Subcutaneous abdominal adipose tissue (tissue), 5 donors: ENCODE results near the gene GIGYF2.

Experiments used
- H3K27ac ChIP-seq: one replicate; pipeline ENCODE4 v1.7.0; 2013; ENCODE audit warnings: low read depth, mild to moderate bottlenecking, inconsistent platforms, low read length, moderate library complexity
- H3K27me3 ChIP-seq, 5 donors: one replicate each; pipeline ENCODE4 v1.7.0; 2013; ENCODE audit warnings: low read length in 5 of 5, inconsistent platforms in 1 of 5; ENCODE audit not compliant: control insufficient read depth in 5 of 5, insufficient read depth in 4 of 5
- H3K36me3 ChIP-seq, 5 donors: one replicate each; pipeline ENCODE4 v1.7.0; 2013; ENCODE audit warnings: low read length in 5 of 5; ENCODE audit not compliant: control insufficient read depth in 5 of 5, insufficient read depth in 5 of 5
- H3K4me1 ChIP-seq, 5 donors: one replicate each; pipeline ENCODE4 v1.7.0; 2013; ENCODE audit warnings: low read length in 5 of 5, mild to moderate bottlenecking in 3 of 5, moderate library complexity in 1 of 5; ENCODE audit not compliant: control insufficient read depth in 5 of 5, insufficient read depth in 5 of 5
- H3K4me3 ChIP-seq, 5 donors: one replicate each; pipeline ENCODE4 v1.7.0; 2013; ENCODE audit warnings: low read length in 5 of 5, low read depth in 1 of 5
- H3K9ac ChIP-seq, 5 donors: one replicate each; pipeline ENCODE4 v1.7.0; 2013; ENCODE audit warnings: low read length in 5 of 5, mild to moderate bottlenecking in 4 of 5, moderate library complexity in 3 of 5
- H3K9me3 ChIP-seq, 5 donors: one replicate each; pipeline ENCODE4 v1.7.0; 2013; ENCODE audit warnings: low read length in 5 of 5; ENCODE audit not compliant: control insufficient read depth in 5 of 5
- donor health status: healthy.
- donor health status: healthy.
- donor health status: healthy.
- donor health status: healthy.
- donor health status: healthy.

GIGYF2 gene

DNA sequence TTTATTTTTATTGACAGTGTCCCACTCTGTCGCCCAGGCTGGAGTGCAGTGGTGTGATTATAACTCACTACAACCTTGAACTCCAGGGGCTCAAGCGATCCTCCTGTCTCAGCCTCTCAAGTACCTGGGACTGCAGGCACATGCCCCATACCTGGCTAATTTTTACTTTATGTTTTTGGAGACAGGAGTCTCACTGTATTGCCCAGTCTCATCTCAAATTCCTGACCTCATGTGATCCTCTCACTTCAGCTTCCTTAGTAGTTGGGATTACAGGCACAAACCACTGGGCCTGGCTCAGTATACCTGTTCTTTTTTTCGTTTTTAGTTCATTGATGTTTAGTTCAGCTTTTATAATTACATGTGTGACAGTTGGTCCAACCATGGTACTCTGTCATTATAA lies 132.9 kb downstream of the GIGYF2 start:
- Histone ChIP-seq H3K27me3 (no peaks in the 10 kb centered on the region), H3K9ac (no peak overlapping the region), H3K4me1 (no peaks in the 10 kb centered on the region), H3K36me3 (peaks cover 43 to 71% (median 61%) of the 10 kb centered on the region in 5 donors), H3K27ac (no peak overlapping the region), H3K9me3 (no peaks in the 10 kb centered on the region), H3K4me3 (no peak overlapping the region)

- Histone ChIP-seq H3K27ac (no peak overlapping the region), H3K4me1 (no peaks in the 10 kb centered on the region), H3K4me3 (no peak overlapping the region), H3K9ac (peak overlapping the region in 1 of 5 donors; percentile 25), H3K36me3 (peaks cover 42 to 74% (median 58%) of the 10 kb centered on the region in 5 donors), H3K9me3 (no peaks in the 10 kb centered on the region), H3K27me3 (no peaks in the 10 kb centered on the region)
Observed at GRCh38 chr2:232831496-232831895, 134.4 kb downstream of the GIGYF2 start.

- H3K9me3 ChIP-seq, result no peaks in the 10 kb centered on the region
- H3K36me3 ChIP-seq, result peaks cover 44 to 79% (median 66%) of the 10 kb centered on the region in 5 donors
- no peak overlapping the region for H3K4me3 ChIP-seq
- no peaks in the 10 kb centered on the region for H3K27me3 ChIP-seq
- H3K4me1 ChIP-seq, result peaks cover 0 to 7% (median 0%) of the 10 kb centered on the region in 5 donors
- no peak overlapping the region for H3K9ac ChIP-seq
- H3K27ac ChIP-seq, result no peak overlapping the region
Observed at GRCh38 chr2:232833830-232834229, 136.7 kb downstream of the GIGYF2 start.

DNA sequence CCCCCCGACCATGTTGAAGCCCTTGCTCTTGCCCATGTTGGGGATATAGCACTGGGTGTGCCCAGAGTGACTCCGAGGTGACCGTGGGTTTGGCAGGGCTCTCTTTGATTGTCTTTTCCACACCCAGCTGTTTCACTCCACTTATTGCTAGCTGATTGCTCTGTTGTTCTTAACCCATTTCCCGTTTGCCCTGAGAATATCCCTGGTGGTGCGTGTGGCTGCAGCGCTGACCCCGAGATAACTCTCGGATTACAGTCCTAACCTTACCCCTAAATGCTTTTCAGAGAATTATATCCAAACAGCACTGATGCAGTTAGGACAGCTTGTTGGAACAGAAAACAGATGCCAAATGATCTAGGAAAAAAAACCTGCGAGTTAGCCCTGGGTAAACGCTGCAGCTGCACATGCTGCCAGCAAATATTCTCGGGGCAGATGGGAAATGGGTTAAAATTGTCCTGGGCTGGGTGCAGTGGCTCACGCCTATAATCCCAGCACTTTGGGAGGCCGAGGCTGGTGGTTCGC lies 138.6 kb downstream of the GIGYF2 start:
- no peaks in the 10 kb centered on the region for H3K27me3 ChIP-seq
- no peak overlapping the region for H3K4me3 ChIP-seq
- H3K9me3 ChIP-seq, result no peaks in the 10 kb centered on the region
- no peak overlapping the region for H3K27ac ChIP-seq
- H3K36me3 ChIP-seq, result peaks cover 56 to 74% (median 65%) of the 10 kb centered on the region in 5 donors
- peaks cover 0 to 17% (median 6%) of the 10 kb centered on the region in 5 donors for H3K4me1 ChIP-seq
- H3K9ac ChIP-seq, result no peak overlapping the region

- H3K9me3 ChIP-seq, result no peaks in the 10 kb centered on the region
- no peak overlapping the region for H3K4me3 ChIP-seq
- peaks cover 50 to 72% (median 63%) of the 10 kb centered on the region in 5 donors for H3K36me3 ChIP-seq
- H3K4me1 ChIP-seq, result peaks cover 0 to 17% (median 6%) of the 10 kb centered on the region in 5 donors
- no peak overlapping the region for H3K27ac ChIP-seq
- no peaks in the 10 kb centered on the region for H3K27me3 ChIP-seq
- H3K9ac ChIP-seq, result no peak overlapping the region
Observed at GRCh38 chr2:232836934-232837333, 139.8 kb downstream of the GIGYF2 start.

DNA sequence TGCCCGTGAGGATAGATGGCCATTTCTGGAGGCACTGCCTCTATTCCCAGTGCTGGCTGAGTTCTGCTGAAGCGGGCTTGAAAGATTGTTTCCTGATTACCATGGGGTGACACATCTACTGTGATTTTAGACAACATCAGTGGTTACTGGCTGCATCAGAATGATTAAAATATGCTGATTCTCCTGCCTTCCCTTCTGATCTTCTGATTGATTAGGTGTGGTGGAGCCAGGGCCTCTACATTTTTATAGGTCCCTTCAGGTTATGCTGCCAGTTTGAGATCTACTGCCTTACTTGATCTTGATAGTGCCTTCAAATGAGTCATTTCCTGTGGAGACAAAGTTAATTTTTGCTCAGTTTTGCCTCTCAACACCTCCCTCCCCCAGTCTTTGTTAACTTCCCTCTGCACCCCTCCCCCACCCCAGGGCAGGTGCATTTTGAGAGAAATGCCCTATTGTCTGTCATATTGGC lies 141.3 kb downstream of the GIGYF2 start:
- H3K36me3 ChIP-seq, result peaks cover 45 to 67% (median 58%) of the 10 kb centered on the region in 5 donors
- H3K9ac ChIP-seq, result no peak overlapping the region
- no peak overlapping the region for H3K27ac ChIP-seq

DNA sequence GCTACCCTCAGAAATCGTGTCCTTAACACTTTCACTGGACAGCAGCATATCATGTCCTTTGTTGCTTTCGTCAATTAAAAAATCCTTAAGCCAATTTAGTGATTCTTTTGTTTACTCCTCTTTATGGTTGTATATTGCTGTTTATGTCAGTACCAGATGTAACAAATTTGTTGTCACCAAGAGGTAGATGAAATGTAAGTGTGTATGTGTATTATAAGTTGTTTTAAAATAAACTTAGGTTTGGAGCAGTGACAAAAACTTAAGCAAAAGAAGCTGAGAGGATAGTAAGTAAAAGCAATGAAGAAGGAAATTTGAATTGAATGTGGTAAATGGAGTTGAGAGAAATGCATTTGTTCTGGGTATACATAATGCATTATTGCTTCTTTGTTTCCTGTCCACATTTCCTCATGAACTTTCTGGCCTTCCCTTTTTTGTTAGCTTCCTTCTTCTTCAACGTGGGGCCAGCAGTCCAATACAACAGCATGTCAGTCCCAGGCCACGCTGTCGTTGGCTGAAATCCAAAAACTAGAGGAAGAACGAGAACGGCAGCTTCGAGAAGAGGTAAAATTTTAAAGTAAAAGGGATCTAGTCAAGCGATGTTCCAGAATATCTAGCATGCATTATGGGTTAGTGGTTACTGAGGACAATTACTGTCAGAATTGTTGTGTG lies 142.4 kb downstream of the GIGYF2 start:
- Histone ChIP-seq H3K4me3 (no peak overlapping the region), H3K9me3 (no peaks in the 10 kb centered on the region), H3K9ac (no peak overlapping the region), H3K4me1 (peaks cover 0 to 17% (median 6%) of the 10 kb centered on the region in 5 donors), H3K27me3 (no peaks in the 10 kb centered on the region), H3K27ac (no peak overlapping the region), H3K36me3 (peaks cover 41 to 66% (median 57%) of the 10 kb centered on the region in 5 donors)

More for the DNA sequence above, 141.3 kb downstream of the GIGYF2 start:
- no peak overlapping the region for H3K4me3 ChIP-seq
- H3K27me3 ChIP-seq, result no peaks in the 10 kb centered on the region
- peaks cover 0 to 17% (median 6%) of the 10 kb centered on the region in 5 donors for H3K4me1 ChIP-seq
- H3K9me3 ChIP-seq, result no peaks in the 10 kb centered on the region

DNA sequence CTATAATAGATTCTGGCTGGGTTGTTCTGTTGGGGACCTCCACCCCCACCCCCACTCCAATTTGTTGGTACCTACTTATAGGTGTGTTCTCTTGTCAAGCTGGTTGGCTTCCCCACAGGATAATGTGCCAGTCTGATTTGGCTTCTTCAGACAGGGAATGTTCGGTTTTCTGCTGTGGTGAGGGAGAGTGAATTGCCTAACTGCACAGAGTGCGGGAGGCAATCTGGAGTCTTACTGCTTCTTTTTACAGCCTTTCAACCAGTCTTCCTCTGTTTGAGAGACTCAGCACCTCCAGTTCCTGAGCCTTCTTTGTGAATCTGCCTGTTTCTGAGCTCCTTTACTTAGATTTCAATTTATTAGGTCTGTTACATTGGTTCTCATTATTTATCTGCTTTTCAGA lies 145.6 kb downstream of the GIGYF2 start:
- Histone ChIP-seq H3K27ac (no peak overlapping the region), H3K27me3 (no peaks in the 10 kb centered on the region), H3K36me3 (peaks cover 59 to 76% (median 65%) of the 10 kb centered on the region in 5 donors), H3K9me3 (no peaks in the 10 kb centered on the region), H3K4me3 (no peak overlapping the region), H3K9ac (peak overlapping the region in 2 of 5 donors; percentile 13 to 19), H3K4me1 (peaks cover 0 to 17% (median 6%) of the 10 kb centered on the region in 5 donors)

DNA sequence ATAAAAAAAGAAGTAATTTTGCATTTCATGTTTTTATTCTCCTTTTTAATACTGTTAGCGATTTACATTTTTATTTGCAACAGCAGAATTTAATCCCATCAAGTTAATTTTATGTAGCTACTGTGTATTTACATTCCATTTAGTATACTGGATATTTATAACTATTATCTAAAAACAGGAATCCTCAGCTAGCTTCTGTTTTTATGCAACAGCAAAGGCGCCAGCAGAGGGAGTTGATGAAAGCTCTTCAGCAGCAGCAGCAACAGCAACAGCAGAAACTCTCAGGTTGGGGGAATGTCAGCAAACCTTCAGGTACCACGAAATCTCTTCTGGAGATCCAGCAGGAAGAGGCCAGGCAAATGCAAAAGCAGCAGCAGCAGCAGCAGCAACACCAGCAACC lies 146.7 kb downstream of the GIGYF2 start:
- Histone ChIP-seq H3K4me3 (no peak overlapping the region), H3K9me3 (no peaks in the 10 kb centered on the region), H3K27me3 (no peaks in the 10 kb centered on the region), H3K27ac (no peak overlapping the region), H3K9ac (no peak overlapping the region), H3K4me1 (peaks cover 0 to 10% (median 6%) of the 10 kb centered on the region in 5 donors), H3K36me3 (peaks cover 63 to 82% (median 75%) of the 10 kb centered on the region in 5 donors)

- Histone ChIP-seq H3K4me3 (no peak overlapping the region), H3K9me3 (no peaks in the 10 kb centered on the region), H3K36me3 (peaks cover 55 to 93% (median 84%) of the 10 kb centered on the region in 5 donors), H3K9ac (no peak overlapping the region), H3K27ac (no peak overlapping the region), H3K27me3 (no peaks in the 10 kb centered on the region), H3K4me1 (no peaks in the 10 kb centered on the region)
Observed at GRCh38 chr2:232846055-232846454, 148.9 kb downstream of the GIGYF2 start.
